HepG2 (cell line): ENCODE results near the gene TADA3. TPM values are rescaled to one million over a fixed set of nuclear protein-coding genes. Genes with fewer than 3 reads are reported as not detected.

Source experiments
- DMTF1 ChIP-seq: sonication (generic); formaldehyde crosslinking; IDR thresholded peaks from 2 replicates; pipeline ENCODE4 v1.4.0; 2020; ENCODE audit warnings: mild to moderate bottlenecking, missing genetic modification reagents
- JUNB ChIP-seq: sonication (generic); formaldehyde crosslinking; IDR thresholded peaks from 2 replicates; pipeline ENCODE4 v1.8.0; 2022; ENCODE audit warnings: missing genetic modification reagents, mild to moderate bottlenecking, borderline replicate concordance
- ZNF24 ChIP-seq: fragments of 450-650 bp; IDR thresholded peaks from 2 replicates; pipeline ENCODE4 v1.6.1; 2017; ENCODE audit warnings: antibody characterized with exemption, mild to moderate bottlenecking
- ZNF646 ChIP-seq: sonication (generic); formaldehyde crosslinking; IDR thresholded peaks from 2 replicates; pipeline ENCODE4 v1.9.0; 2021; ENCODE audit warnings: mild to moderate bottlenecking, missing genetic modification reagents
- polyA plus RNA-seq, 8 experiments: library from polyadenylated mRNA; depleted of rRNA in 3 of 8; stranded (reverse) in 7 of 8; unstranded in 1 of 8; fragments of >200 nt; fragmentation: Illumina TruSeq in 4 of 8; extraction: Trizol in 4 of 8; gene quantifications; 2 replicates each; pipeline versions ENCODE4 v1.2.1 to v1.2.3, GENCODE V29; 2011 to 2016; ENCODE audit warnings: low read depth in 4 of 8, missing spikeins in 1 of 8, mixed read lengths in 1 of 8; ENCODE audit not compliant: insufficient read depth in 1 of 8
- total RNA-seq, 5 experiments: library from RNA; depleted of rRNA; stranded (reverse); fragments of >200 nt; fragmentation: Illumina TruSeq; extraction: Trizol; gene quantifications; 2 replicates each; pipeline ENCODE4 v1.2.3, GENCODE V29; 2016; ENCODE audit warnings: low read depth in 1 of 5

Gene TADA3
- total and polyA plus RNA-seq, 2 of the 13 experiments (the other 11 are each of a cell fraction or from before 2014, with no cell fraction given), result 32.1 to 37.1 TPM

GRCh38 chr3:9831253-9831652 is 39.0 kb upstream of the TADA3 start (continued):
- TF ChIP-seq ZNF646 (CRISPR knock-in tag) (no peak), ZNF24 (no peak), DMTF1 (CRISPR knock-in tag) (no peak), JUNB (CRISPR knock-in tag) (no peak)
